HCT116 (cell line): ENCODE results near the gene PAQR4. TPM values are rescaled to one million over a fixed set of nuclear protein-coding genes. Genes with fewer than 3 reads are reported as not detected.

ENCODE experiments used
- ATAC-seq: fragments of 200-7000 bp; cut with Tn5 transposase; 2 replicates; pipeline ENCODE4 v1.9.1; 2020; ENCODE audit warnings: mild to moderate bottlenecking, moderate library complexity
- BruUV-seq: library from RNA; stranded (reverse); fragments of 400-500 nt; replicated peaks from 2 replicates; lab custom pipeline; 2021; lab: Mats Ljungman, UMichigan
- CTCF ChIA-PET: fragments of 300-600 bp; sonication (Branson Sonifier 250); formaldehyde crosslinking; loops from one replicate; lab custom pipeline; 2021; ENCODE audit warnings: antibody characterized with exemption; lab: Charles Lee
- POLR2A ChIA-PET: fragments of 300-600, 350-600 bp; sonication (Branson Sonifier 250); formaldehyde crosslinking; loops from one replicate; lab custom pipeline; 2021; ENCODE audit warnings: antibody characterized with exemption; lab: Charles Lee
- RAD21 ChIA-PET, 2 experiments: fragments of 300-600 bp; sonication (Branson Sonifier 250); formaldehyde crosslinking; loops; one replicate each; lab custom pipeline; 2023; ENCODE audit warnings: low total read pairs in 2 of 2; ENCODE audit not compliant: uncharacterized antibody in 2 of 2, unreplicated experiment in 2 of 2, low non-redundant PET in 1 of 2; lab: Charles Lee
- DNase-seq: peaks from one replicate; pipeline ENCODE4 v3.0.0-alpha.2; 2010; ENCODE audit warnings: low read depth, low spot score
- H2AFZ ChIP-seq: fragments of 200-600 bp; shearing (Covaris generic), sonication (generic); 2 replicates; pipeline ENCODE4 v1.6.1; 2017; ENCODE audit warnings: low read depth, mixed run types, mixed read lengths, antibody characterized with exemption, low read length; ENCODE audit not compliant: poor library complexity, severe bottlenecking
- H3K27ac ChIP-seq: 2 replicates; pipeline ENCODE4 v1.5.1; 2012; ENCODE audit warnings: low read depth, low read length
- H3K27me3 ChIP-seq: fragments of 200-600 bp; sonication (generic); 2 replicates; pipeline ENCODE4 v1.6.1; 2016; ENCODE audit warnings: mixed run types, low read length, mixed read lengths; ENCODE audit not compliant: insufficient read depth
- H3K36me3 ChIP-seq, 2 experiments: fragments of 200-500 bp in 1 of 2; fragments of 200-600 bp in 1 of 2; sonication (Bioruptor generic) in 1 of 2; sonication (generic) in 1 of 2; 2 replicates each; pipeline versions ENCODE4 v1.5.1 to v1.6.1; 2014 to 2016; ENCODE audit warnings: low read length in 2 of 2, inconsistent platforms in 1 of 2, mixed read lengths in 1 of 2, mixed run types in 1 of 2; ENCODE audit not compliant: insufficient read depth in 2 of 2, control insufficient read depth in 1 of 2
- H3K4me1 ChIP-seq, 2 experiments: fragments of 200-600 bp in 1 of 2; sonication (generic) in 1 of 2; 2 replicates each; pipeline versions ENCODE4 v1.5.1 to v1.6.1; 2012 to 2017; ENCODE audit warnings: low read length in 2 of 2, inconsistent platforms in 1 of 2, mild to moderate bottlenecking in 1 of 2, mixed read lengths in 1 of 2, mixed run types in 1 of 2, moderate library complexity in 1 of 2; ENCODE audit not compliant: insufficient read depth in 2 of 2, control insufficient read depth in 1 of 2
- H3K4me2 ChIP-seq: fragments of 200-600 bp; sonication (generic); 2 replicates; pipeline ENCODE4 v1.6.1; 2017; ENCODE audit warnings: mixed run types, low read length, mixed read lengths
- H3K4me3 ChIP-seq, 2 experiments: fragments of 200-600 bp in 1 of 2; sonication (generic) in 1 of 2; replicated peaks in 1 of 2; 2 replicates each; pipeline ENCODE4 v1.5.1; 2011 to 2016; ENCODE audit warnings: low read length in 2 of 2, control low read depth in 1 of 2, low read depth in 1 of 2, mild to moderate bottlenecking in 1 of 2, mixed read lengths in 1 of 2, mixed run types in 1 of 2
- H3K79me2 ChIP-seq: fragments of 200-600 bp; sonication (generic); 2 replicates; pipeline ENCODE4 v1.6.1; 2017; ENCODE audit warnings: mild to moderate bottlenecking, mixed run types, low read length, moderate library complexity, mixed read lengths; ENCODE audit not compliant: insufficient read depth
- H3K9ac ChIP-seq: fragments of 200-600 bp; sonication (generic); 2 replicates; pipeline ENCODE4 v1.6.1; 2016; ENCODE audit warnings: low read length, mixed read lengths
- H3K9me2 ChIP-seq: fragments of 200-600 bp; sonication (generic), shearing (Covaris generic); 2 replicates; pipeline ENCODE4 v1.6.1; 2017; ENCODE audit warnings: mixed run types, mild to moderate bottlenecking, moderate library complexity; ENCODE audit not compliant: insufficient read depth
- H3K9me3 ChIP-seq, 2 experiments: fragments of 200-500 bp in 1 of 2; fragments of 200-600 bp in 1 of 2; sonication (Bioruptor generic) in 1 of 2; sonication (generic) in 1 of 2; 2 replicates each; pipeline ENCODE4 v1.6.1; 2014 to 2017; ENCODE audit warnings: low read length in 2 of 2, mixed read lengths in 2 of 2, inconsistent platforms in 1 of 2, low read depth in 1 of 2, mild to moderate bottlenecking in 1 of 2, mixed run types in 1 of 2, moderate library complexity in 1 of 2; ENCODE audit not compliant: control insufficient read depth in 1 of 2, insufficient read depth in 1 of 2
- H4K20me1 ChIP-seq: fragments of 200-600 bp; sonication (generic), shearing (Covaris generic); 2 replicates; pipeline ENCODE4 v1.6.1; 2017; ENCODE audit warnings: mixed run types, mild to moderate bottlenecking, moderate library complexity; ENCODE audit not compliant: insufficient read depth
- ATF3 ChIP-seq: IDR thresholded peaks from 2 replicates; pipeline ENCODE4 v1.6.1; 2012
- CEBPB ChIP-seq: IDR thresholded peaks from 2 replicates; pipeline ENCODE4 v1.6.1; 2012; ENCODE audit warnings: low read depth
- CTCF ChIP-seq, 3 experiments: fragments of 200-600 bp in 1 of 3; sonication (generic) in 1 of 3; IDR thresholded peaks in 2 of 3; conservative IDR thresholded peaks in 1 of 3; 2 replicates each; pipeline ENCODE4 v1.5.1; 2012 to 2017; ENCODE audit warnings: low read depth in 2 of 3, low read length in 2 of 3, antibody characterized with exemption in 1 of 3, borderline replicate concordance in 1 of 3, control low read depth in 1 of 3, mild to moderate bottlenecking in 1 of 3, mixed read lengths in 1 of 3, mixed run types in 1 of 3, moderate library complexity in 1 of 3; ENCODE audit not compliant: insufficient read depth in 1 of 3
- ELF1 ChIP-seq: IDR thresholded peaks from 2 replicates; pipeline ENCODE4 v1.6.1; 2012; ENCODE audit warnings: low read depth, borderline replicate concordance
- EZH2 ChIP-seq: fragments of 200-600 bp; sonication (generic); IDR thresholded peaks from 2 replicates; pipeline ENCODE4 v1.6.1; 2017; ENCODE audit warnings: antibody characterized with exemption, mixed run types
- EZH2phosphoT487 ChIP-seq: fragments of 200-600 bp; IDR thresholded peaks from 2 replicates; pipeline ENCODE4 v1.6.1; 2018; ENCODE audit warnings: antibody characterized with exemption, borderline replicate concordance
- JUND ChIP-seq: IDR thresholded peaks from 2 replicates; pipeline ENCODE4 v1.6.1; 2012
- MAX ChIP-seq: IDR thresholded peaks from 2 replicates; pipeline ENCODE4 v1.6.1; 2012
- POLR2AphosphoS5 ChIP-seq: IDR thresholded peaks from 2 replicates; pipeline ENCODE4 v1.6.1; 2011; ENCODE audit warnings: mild to moderate bottlenecking, low read depth, low read length, moderate library complexity
- REST ChIP-seq: IDR thresholded peaks from 2 replicates; pipeline ENCODE4 v1.6.1; 2012; ENCODE audit warnings: low read depth
- SRF ChIP-seq: IDR thresholded peaks from 2 replicates; pipeline ENCODE4 v1.6.1; 2012; ENCODE audit warnings: low read depth
- ZNF274 ChIP-seq: fragments of 200-500 bp; sonication (Bioruptor generic); IDR thresholded peaks from 2 replicates; pipeline ENCODE4 v1.6.1; 2014; ENCODE audit warnings: mild to moderate bottlenecking, low read depth, low read length, inconsistent platforms
- intact Hi-C: fragments of 100-400 bp; cut with micrococcal nuclease; formaldehyde crosslinking; loops from 2 replicates; pipeline ENCODE4 v1.10.0; 2022
- total RNA-seq: library from RNA; stranded (reverse); gene quantifications from one replicate; pipeline ENCODE4 v1.2.1, GENCODE V29; 2021; ENCODE audit not compliant: unreplicated experiment

Gene PAQR4
- total RNA-seq, 1 experiment from 2014 or later = 45.6 TPM

- ATAC-seq = no peak
- Histone ChIP-seq H3K79me2 (no peaks in the 10 kb centered on the region), H3K4me1 (peaks cover 0 to 17% of the 10 kb centered on the region in 2 experiments; a peak in 2 of 4 replicates), H3K27ac (no peak overlapping the region; the same call in 1 of the 2 replicates), H3K27me3 (no peaks in the 10 kb centered on the region), H3K9ac (no peak overlapping the region), H3K9me3 (no peaks in the 10 kb centered on the region), H2AFZ (no peak overlapping the region), H3K4me2 (peak overlapping the region; percentile 23; the same call in 1 of the 2 replicates), H3K9me2 (no peaks in the 10 kb centered on the region), H3K36me3 (no peaks in the 10 kb centered on the region), H4K20me1 (no peaks in the 10 kb centered on the region), H3K4me3 (no peak overlapping the region)
- ChIA-PET CTCF (no interaction called here), RAD21 (no interaction called here), POLR2A (no interaction called here)
- BruUV-seq = no TSS peak
- DNase-seq = no peak
- TF ChIP-seq SRF (no peak), CTCF (IDR thresholded peaks at IDR 0.05 in 2 of 3, conservative IDR thresholded peaks at IDR 0.05 in 1 of 3; ENCODE audit: borderline replicate concordance in 1 of 3, insufficient read depth in 1 of 3, low read depth in 2 of 3, low read length in 2 of 3) (no peak), EZH2 (no peak), CEBPB (no peak), REST (no peak), ATF3 (no peak), POLR2AphosphoS5 (no peak), ELF1 (no peak), EZH2phosphoT487 (no peak), ZNF274 (no peak), JUND (no peak), MAX (no peak)
- intact Hi-C loops = no loop called here
Measured at GRCh38 chr16:2955779-2956578, 13.2 kb upstream of the PAQR4 start.
